HepG2 (cell line): ENCODE measurements around the gene SELENOM. TPM values are rescaled to one million over a fixed set of nuclear protein-coding genes. Genes with fewer than 3 reads are reported as not detected.

Source experiments
- ATAC-seq: fragments of 200-7000 bp; cut with Tn5 transposase; 3 replicates; pipeline ENCODE4 v1.9.1; 2020; ENCODE audit warnings: mild to moderate bottlenecking, moderate library complexity
- BruUV-seq: library from RNA; stranded (reverse); fragments of 400-500 nt; replicated peaks from 2 replicates; lab custom pipeline; 2021; lab: Mats Ljungman, UMichigan
- CTCF ChIA-PET: fragments of 300-600 bp; formaldehyde crosslinking; extraction: SDS; loops from one replicate; lab custom pipeline; 2021; ENCODE audit warnings: low total read pairs, inconsistent platforms, low intra/inter-chr PET ratio; lab: Yijun Ruan, JAX
- POLR2A ChIA-PET: fragments of 350-600 bp; sonication (Branson Sonifier 250); formaldehyde crosslinking; loops from one replicate; lab custom pipeline; 2020; ENCODE audit warnings: antibody characterized with exemption, inconsistent platforms; lab: Yijun Ruan, JAX
- DNase-seq: peaks from one replicate; pipeline ENCODE4 v3.0.0-alpha.2; 2015; ENCODE audit warnings: low spot score
- FAIRE-seq: peaks from 3 replicates; lab custom pipeline; 2011; peaks lifted over from hg19 to GRCh38; lab: Jason Lieb, UNC
- H2AFZ ChIP-seq: one replicate; pipeline ENCODE4 v1.6.1; 2011; ENCODE audit warnings: low read length, inconsistent platforms
- H3K27ac ChIP-seq: fragments of 300-600 bp; 3 replicates; pipeline ENCODE4 v1.8.0; 2011; ENCODE audit warnings: mixed run types, mild to moderate bottlenecking, mixed read lengths, low read length, inconsistent platforms; ENCODE audit not compliant: insufficient read depth; ENCODE audit errors: extremely low read length
- H3K27me3 ChIP-seq, 2 experiments: fragments of 200-600 bp in 1 of 2; 2 replicates in 1 of 2; 3 replicates in 1 of 2; pipeline versions ENCODE4 v1.6.0 to v1.8.0; 2011; ENCODE audit warnings: low read length in 2 of 2, mild to moderate bottlenecking in 2 of 2, moderate library complexity in 2 of 2, inconsistent platforms in 1 of 2; ENCODE audit not compliant: insufficient read depth in 2 of 2, control insufficient read depth in 1 of 2
- H3K36me3 ChIP-seq, 2 experiments: fragments of 200-600 bp in 1 of 2; replicated peaks in 1 of 2; 2 replicates in 1 of 2; 3 replicates in 1 of 2; pipeline versions ENCODE4 v1.5.1 to v1.8.0; 2011; ENCODE audit warnings: low read length in 2 of 2, inconsistent platforms in 1 of 2; ENCODE audit not compliant: insufficient read depth in 2 of 2, control insufficient read depth in 1 of 2
- H3K4me1 ChIP-seq: 2 replicates; pipeline ENCODE4 v1.5.1; 2012; ENCODE audit warnings: low read length, inconsistent platforms; ENCODE audit not compliant: insufficient read depth
- H3K4me2 ChIP-seq: 2 replicates; pipeline ENCODE4 v1.6.0; 2011; ENCODE audit warnings: low read depth, low read length, inconsistent platforms
- H3K4me3 ChIP-seq, 3 experiments: fragments of 200-600 bp in 1 of 3; sonication (generic), shearing (Covaris generic) in 1 of 3; replicated peaks in 1 of 3; 2 replicates each; pipeline ENCODE4 v1.5.1; 2011 to 2016; ENCODE audit warnings: low read length in 3 of 3, inconsistent platforms in 2 of 3, low read depth in 2 of 3, mild to moderate bottlenecking in 2 of 3, control low read depth in 1 of 3, mixed read lengths in 1 of 3; ENCODE audit not compliant: insufficient read depth in 1 of 3
- H3K79me2 ChIP-seq: one replicate; pipeline ENCODE4 v1.6.1; 2011; ENCODE audit warnings: low read length, inconsistent platforms; ENCODE audit not compliant: insufficient read depth
- H3K9ac ChIP-seq: 2 replicates; pipeline ENCODE4 v1.6.0; 2011; ENCODE audit warnings: mild to moderate bottlenecking, low read depth, low read length, inconsistent platforms; ENCODE audit not compliant: insufficient read depth
- H3K9me3 ChIP-seq: 2 replicates; pipeline ENCODE4 v1.5.1; 2012; ENCODE audit warnings: mild to moderate bottlenecking, low read length
- H4K20me1 ChIP-seq: 2 replicates; pipeline ENCODE4 v1.6.0; 2011; ENCODE audit warnings: inconsistent platforms, mild to moderate bottlenecking, low read length, moderate library complexity; ENCODE audit not compliant: insufficient read depth
- ETV5 ChIP-seq: IDR thresholded peaks from 2 replicates; pipeline ENCODE4 v1.6.1; 2018; ENCODE audit warnings: missing biosample characterization, missing genetic modification reagents, inconsistent platforms, borderline replicate concordance
- GATAD1 ChIP-seq: IDR thresholded peaks from 2 replicates; pipeline ENCODE4 v1.6.1; 2016; ENCODE audit warnings: missing genetic modification reagents, missing compliant biosample characterization
- KDM5A ChIP-seq: fragments of 200-600 bp; sonication (generic); IDR thresholded peaks from 2 replicates; pipeline ENCODE4 v1.7.0; 2018; ENCODE audit warnings: antibody characterized with exemption, mild to moderate bottlenecking, low read length, borderline replicate concordance
- MTF1 ChIP-seq: sonication (generic); formaldehyde crosslinking; IDR thresholded peaks from 2 replicates; pipeline ENCODE4 v1.5.0; 2020; ENCODE audit warnings: missing genetic modification reagents
- PATZ1 ChIP-seq: sonication (generic); formaldehyde crosslinking; IDR thresholded peaks from 2 replicates; pipeline ENCODE4 v1.4.0; 2020; ENCODE audit warnings: missing genetic modification reagents
- RAD21 ChIP-seq: fragments of 450-650 bp; formaldehyde crosslinking; IDR thresholded peaks from 2 replicates; pipeline ENCODE4 v1.5.0; 2020; ENCODE audit warnings: mild to moderate bottlenecking
- RFX1 ChIP-seq: fragments of 450-650 bp; IDR thresholded peaks from 2 replicates; pipeline ENCODE4 v1.6.1; 2017
- SKI ChIP-seq: fragments of 450-650 bp; IDR thresholded peaks from one replicate; pipeline ENCODE4 v1.6.1; 2018; ENCODE audit warnings: mild to moderate bottlenecking; ENCODE audit not compliant: partially characterized antibody
- ZBTB49 ChIP-seq: sonication (generic); formaldehyde crosslinking; IDR thresholded peaks from 2 replicates; pipeline ENCODE4 v1.4.0; 2020; ENCODE audit warnings: missing genetic modification reagents, borderline replicate concordance
- ZNF205 ChIP-seq: IDR thresholded peaks from 2 replicates; pipeline ENCODE4 v1.6.1; 2018; ENCODE audit warnings: missing biosample characterization, missing genetic modification reagents
- ZNF224 ChIP-seq: sonication (generic); formaldehyde crosslinking; IDR thresholded peaks from 2 replicates; pipeline ENCODE4 v1.5.0; 2020; ENCODE audit warnings: mild to moderate bottlenecking, missing genetic modification reagents
- ZNF296 ChIP-seq: sonication (generic); formaldehyde crosslinking; conservative IDR thresholded peaks from 2 replicates; pipeline ENCODE4 v1.5.0; 2020; ENCODE audit warnings: mild to moderate bottlenecking, missing genetic modification reagents
- ZNF3 ChIP-seq: IDR thresholded peaks from 2 replicates; pipeline ENCODE4 v1.7.0; 2017; ENCODE audit warnings: inconsistent platforms
- ZNF552 ChIP-seq: sonication (generic); formaldehyde crosslinking; IDR thresholded peaks from 2 replicates; pipeline ENCODE4 v1.9.0; 2022; ENCODE audit warnings: missing genetic modification reagents, mild to moderate bottlenecking, borderline replicate concordance
- ZNF704 ChIP-seq: sonication (generic); formaldehyde crosslinking; IDR thresholded peaks from 2 replicates; pipeline ENCODE4 v1.8.1; 2023; ENCODE audit warnings: mild to moderate bottlenecking, inconsistent platforms, moderate library complexity, missing genetic modification reagents, borderline replicate concordance
- WGBS: methylation state at CpG from one replicate; pipeline ENCODE4 v1.1.6; 2017; ENCODE audit warnings: low lambda C conversion rate; 5-methylcytosine and 5-hydroxymethylcytosine counted together
- in situ Hi-C: cut with HindIII; loops from 2 replicates; pipeline ENCODE4 v1.10.0; 2017; ENCODE audit warnings: low pct_unique_long_range_greater_than_20kb; ENCODE audit not compliant: extremely low pct_ligation_motif_present
- intact Hi-C: fragments of 100-400 bp; cut with micrococcal nuclease; formaldehyde crosslinking; loops from one replicate; pipeline ENCODE4 v1.10.0; 2022; ENCODE audit not compliant: unreplicated experiment
- polyA plus RNA-seq, 8 experiments: library from polyadenylated mRNA; depleted of rRNA in 3 of 8; stranded (reverse) in 7 of 8; unstranded in 1 of 8; fragments of >200 nt; fragmentation: Illumina TruSeq in 4 of 8; extraction: Trizol in 4 of 8; gene quantifications; 2 replicates each; pipeline versions ENCODE4 v1.2.1 to v1.2.3, GENCODE V29; 2011 to 2016; ENCODE audit warnings: low read depth in 4 of 8, missing spikeins in 1 of 8, mixed read lengths in 1 of 8; ENCODE audit not compliant: insufficient read depth in 1 of 8
- total RNA-seq, 5 experiments: library from RNA; depleted of rRNA; stranded (reverse); fragments of >200 nt; fragmentation: Illumina TruSeq; extraction: Trizol; gene quantifications; 2 replicates each; pipeline ENCODE4 v1.2.3, GENCODE V29; 2016; ENCODE audit warnings: low read depth in 1 of 5

The SELENOM gene
- total and polyA plus RNA-seq, 2 of the 13 experiments (the other 11 are each of a cell fraction or from before 2014, with no cell fraction given): 4.1 to 4.3 TPM

- H3K9me3 ChIP-seq: no peaks in the 10 kb centered on the region
- intact Hi-C loops (no loop called here), in situ Hi-C loops (no loop called here)
- DNase-seq: no peak
- peaks cover 2 to 3% of the 10 kb centered on the region in 2 experiments; a peak in 1 of 5 replicates for H3K27me3 ChIP-seq
- H3K4me1 ChIP-seq: peaks cover 27% of the 10 kb centered on the region
- H3K9ac ChIP-seq: no peak overlapping the region
- H3K4me2 ChIP-seq: no peak overlapping the region
- TF ChIP-seq MTF1 (no peak), PATZ1 (no peak), ZNF296 (CRISPR knock-in tag) (no peak), ZNF205 (no peak), KDM5A (no peak), RFX1 (no peak), GATAD1 (CRISPR knock-in tag) (no peak), ZNF224 (CRISPR knock-in tag) (no peak), ZNF3 (no peak), SKI (no peak), ZBTB49 (CRISPR knock-in tag) (no peak), ETV5 (no peak), RAD21 (no peak), ZNF552 (CRISPR knock-in tag) (no peak), ZNF704 (CRISPR knock-in tag) (no peak)
- TF ChIP-seq, all 625 proteins: peak for 0
- H3K27ac ChIP-seq: no peak overlapping the region
- H4K20me1 ChIP-seq: no peaks in the 10 kb centered on the region
- H3K4me3 ChIP-seq: no peak overlapping the region
- FAIRE-seq (no peak), ATAC-seq (peak; percentile 54)
- H3K36me3 ChIP-seq: no peaks in the 10 kb centered on the region
- no peaks in the 10 kb centered on the region for H3K79me2 ChIP-seq
- CTCF ChIA-PET: no interaction called here
- POLR2A ChIA-PET: no interaction called here
- no peak overlapping the region for H2AFZ ChIP-seq
- 13% methylated on average over 3 of the region's 3 CpGs for WGBS
- no TSS peak for BruUV-seq
Observed at GRCh38 chr22:31153357-31153756, 46.0 kb upstream of the SELENOM start.
